LoVo (cell line): Measurements from ENCODE around the gene PARP3.
"Not testable (repeated sequence)": the region's sequence is repeated elsewhere in the genome, so short reads cannot be mapped to it uniquely, and the experiment has no call there.

Source experiments
- DNase-seq: peaks from one replicate; pipeline ENCODE4 v3.0.0-alpha.2; 2016; ENCODE audit warnings: low spot score

PARP3 gene

DNA sequence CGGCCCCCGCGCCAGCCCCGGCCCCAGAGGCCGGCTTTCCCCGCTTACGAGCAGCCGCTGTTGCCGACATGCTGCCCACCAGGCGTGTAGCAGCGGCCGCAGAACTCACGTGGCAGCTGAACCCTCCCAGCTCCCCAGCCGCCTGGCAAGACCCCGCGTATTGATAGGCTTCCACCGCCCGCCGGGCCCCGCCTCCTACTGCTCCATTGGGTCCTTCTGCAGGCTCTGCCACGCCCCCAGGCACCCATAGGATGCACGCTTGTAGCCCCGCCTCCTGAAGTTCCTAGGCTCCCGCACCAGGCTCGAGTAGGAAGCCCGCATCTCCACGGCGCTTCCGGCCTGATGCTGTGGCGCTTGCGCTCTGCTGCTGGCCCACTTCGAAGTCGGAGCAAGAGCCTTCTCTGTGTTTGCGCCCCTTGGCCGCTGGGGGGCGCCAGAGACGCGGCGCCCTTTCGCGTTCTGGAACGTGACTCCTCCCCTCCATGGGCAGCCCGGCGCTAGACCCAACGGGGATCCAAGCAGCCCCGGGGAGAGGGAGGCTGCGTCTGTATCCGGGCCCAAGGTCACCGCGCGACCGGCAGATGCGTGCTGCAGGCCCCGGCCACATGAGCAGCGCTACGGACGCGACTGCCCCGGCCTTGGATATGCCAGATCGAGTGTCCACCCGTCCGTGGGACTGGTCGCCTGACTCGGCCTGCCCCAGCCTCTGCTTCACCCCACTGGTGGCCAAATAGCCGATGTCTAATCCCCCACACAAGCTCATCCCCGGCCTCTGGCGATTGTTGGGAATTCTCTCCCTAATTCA is at the start of gene PARP3, which contains the start of gene RRP9:
Gene PARP3, plus strand, starts transcription at position 566 of the 805 bp plus-strand sequence. CDS start 993 bp downstream, outside the sequence.
Gene RRP9, minus strand, starts transcription at position 107 of the 805 bp plus-strand sequence. Its CDS starts 37 bp downstream, at position 70.
- peak; percentile 100 for DNase-seq

DNA sequence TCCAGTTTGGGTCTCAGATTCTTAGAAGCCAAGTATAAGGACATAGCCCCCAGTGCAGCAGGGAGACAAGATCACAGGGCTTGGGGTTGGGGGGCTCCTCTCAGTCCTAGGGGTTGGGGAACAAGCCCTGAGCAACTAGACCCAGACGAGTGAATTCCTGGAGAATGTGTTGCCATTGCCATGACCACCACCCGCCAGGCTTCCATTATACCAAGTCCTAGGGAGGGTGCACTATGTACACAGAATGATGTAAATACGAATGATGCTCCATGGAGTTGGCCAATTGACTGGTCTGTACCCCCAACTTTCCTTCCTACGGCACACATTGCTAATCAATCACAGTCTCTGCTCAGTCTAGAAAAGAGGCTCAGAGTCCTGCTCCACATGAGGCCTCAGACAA is 47.8 kb upstream of the PARP3 start:
- DNase-seq = no peak

GRCh38 chr3:51894939-51895338 is 47.2 kb upstream of the PARP3 start:
- DNase-seq = no peak

GRCh38 chr3:51896607-51897305 is 45.4 kb upstream of the PARP3 start:
- DNase-seq = no peak

DNA sequence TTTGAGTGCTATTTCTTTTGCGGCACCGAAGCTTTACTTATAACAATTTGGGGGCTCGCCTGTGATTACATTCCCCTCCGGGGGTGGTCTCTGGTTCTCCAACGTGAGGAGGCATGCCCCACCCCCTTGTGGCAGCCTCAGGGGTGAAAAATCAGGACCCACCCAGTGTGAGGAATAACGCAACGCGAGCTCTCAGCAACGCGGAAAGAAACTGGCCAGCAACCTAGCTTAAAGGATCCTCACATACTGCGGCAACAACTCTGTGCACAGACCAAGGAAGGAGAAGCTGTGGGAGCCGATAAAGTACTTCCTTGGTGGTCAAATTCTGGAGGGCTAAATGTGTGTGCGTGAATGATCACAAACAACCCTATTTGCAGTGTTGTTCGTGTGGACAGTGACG is 44.8 kb upstream of the PARP3 start:
- DNase-seq = no peak

DNA sequence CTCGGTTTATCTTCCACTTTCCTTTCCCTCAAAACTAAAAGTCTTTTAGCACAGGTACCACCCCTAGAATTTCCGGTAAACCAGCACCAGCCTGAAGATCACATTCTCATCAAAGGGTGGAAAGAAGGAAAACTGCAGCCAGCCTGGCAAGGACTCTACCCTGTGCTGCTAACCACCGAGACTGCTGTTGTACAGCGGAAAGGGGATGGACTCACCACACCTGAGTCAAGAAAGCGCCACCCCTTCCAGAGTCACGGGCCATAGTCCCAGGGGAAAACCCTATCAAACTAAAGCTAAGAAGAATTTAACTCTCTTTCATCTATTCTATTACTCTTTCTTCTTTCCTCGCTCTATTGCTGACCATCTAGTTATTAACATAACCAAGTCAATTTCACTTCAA is 42.1 kb upstream of the PARP3 start:
- DNase-seq = not testable (repeated sequence)

- peak; percentile 77 for DNase-seq
These were observed 39.8 kb upstream of the PARP3 start for GRCh38 chr3:51902361-51902760.

DNA sequence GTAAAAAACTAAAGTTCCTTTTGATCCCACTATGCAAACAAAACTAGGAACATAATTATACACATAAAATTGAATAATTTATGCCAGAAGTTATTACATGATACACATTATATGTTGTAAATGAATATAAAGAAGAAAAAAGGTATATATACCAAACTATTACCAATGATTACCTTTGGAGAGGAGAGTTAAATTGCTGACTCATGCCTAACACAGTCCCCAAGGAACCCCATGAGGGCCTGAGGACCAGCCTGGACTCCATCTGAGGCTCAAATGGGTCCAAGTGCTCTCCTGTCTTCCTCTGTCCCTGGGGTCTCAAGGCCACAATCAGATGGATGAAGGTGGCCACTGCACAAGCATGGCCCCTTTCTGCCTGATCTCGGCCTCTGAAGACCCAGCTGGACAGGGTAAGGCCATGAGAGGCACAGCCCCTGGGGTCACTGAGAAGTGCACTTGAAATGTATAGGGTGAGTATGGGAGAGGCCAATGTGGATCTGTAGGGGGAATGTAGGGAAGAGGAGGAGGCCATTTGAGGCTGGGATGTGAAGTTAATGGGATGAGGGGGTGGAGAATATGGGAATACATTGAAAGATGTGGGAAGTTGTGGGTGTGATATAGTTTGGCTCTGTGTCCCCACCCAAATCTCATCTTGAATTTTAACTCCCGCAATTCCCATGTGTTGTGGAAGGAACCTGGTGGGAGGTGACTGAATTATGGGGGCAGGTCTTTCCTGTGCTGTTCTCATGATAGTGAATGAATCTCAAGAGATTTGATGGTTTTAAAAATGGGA is 37.9 kb upstream of the PARP3 start:
- no peak for DNase-seq

- no peak for DNase-seq
These were observed 34.1 kb upstream of the PARP3 start for GRCh38 chr3:51908026-51908425.

GRCh38 chr3:51916418-51916817 is 25.7 kb upstream of the PARP3 start:
- no peak for DNase-seq

GRCh38 chr3:51921081-51921578 is 21.0 kb upstream of the PARP3 start:
- DNase-seq = no peak

- DNase-seq = no peak
These were observed 14.8 kb upstream of the PARP3 start for GRCh38 chr3:51927061-51927977.

GRCh38 chr3:51928438-51928837 is 13.7 kb upstream of the PARP3 start:
- DNase-seq = no peak

DNA sequence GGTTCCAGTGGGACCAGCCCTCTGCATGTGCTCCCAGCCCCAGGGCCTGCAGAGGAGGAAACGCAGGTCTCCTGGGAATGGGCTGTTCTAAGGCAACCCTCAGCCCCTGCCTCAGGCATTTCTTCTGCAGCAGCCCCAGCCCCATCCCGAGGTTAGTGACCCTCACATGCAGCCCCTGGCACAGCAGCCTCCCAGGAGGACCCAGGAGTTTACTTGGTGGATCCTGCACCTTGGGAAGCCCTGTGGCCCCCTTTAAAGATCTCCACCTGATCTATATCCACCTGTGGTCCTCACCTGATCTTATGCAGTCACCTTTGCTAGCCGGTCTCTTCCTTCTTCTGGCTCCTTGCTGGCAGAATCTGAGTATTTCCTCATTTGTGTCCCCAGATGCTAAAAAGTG is 13.2 kb upstream of the PARP3 start:
- not testable (repeated sequence) for DNase-seq

DNA sequence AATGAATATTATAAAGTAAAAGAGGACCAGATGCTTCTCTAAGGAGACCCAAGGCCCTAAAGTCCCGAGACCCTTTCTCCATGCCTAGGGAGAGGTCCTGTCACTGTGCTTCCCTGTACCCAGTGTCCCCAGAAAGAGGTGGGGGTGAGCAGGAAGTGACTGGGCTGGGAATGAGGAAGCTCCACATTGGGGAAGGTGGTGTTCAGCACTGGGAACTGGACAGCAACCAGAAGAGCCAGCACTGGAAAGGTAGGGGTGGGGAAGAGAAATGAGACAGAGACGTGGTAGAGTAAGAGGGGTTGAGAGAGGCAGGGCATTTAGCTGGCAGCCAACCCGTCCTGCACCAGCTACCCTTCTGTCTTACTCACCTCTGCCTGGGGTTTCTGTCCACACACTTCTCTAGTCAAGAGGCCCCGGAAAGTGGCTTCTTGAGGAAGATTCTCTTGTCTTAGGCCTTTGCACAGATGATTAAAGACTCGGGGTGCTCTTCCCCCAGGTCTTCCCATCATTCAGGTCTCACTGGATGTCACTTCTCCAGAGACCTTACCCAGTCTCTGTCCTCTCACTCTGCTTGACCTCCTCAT is 12.7 kb upstream of the PARP3 start:
- DNase-seq = no peak

DNA sequence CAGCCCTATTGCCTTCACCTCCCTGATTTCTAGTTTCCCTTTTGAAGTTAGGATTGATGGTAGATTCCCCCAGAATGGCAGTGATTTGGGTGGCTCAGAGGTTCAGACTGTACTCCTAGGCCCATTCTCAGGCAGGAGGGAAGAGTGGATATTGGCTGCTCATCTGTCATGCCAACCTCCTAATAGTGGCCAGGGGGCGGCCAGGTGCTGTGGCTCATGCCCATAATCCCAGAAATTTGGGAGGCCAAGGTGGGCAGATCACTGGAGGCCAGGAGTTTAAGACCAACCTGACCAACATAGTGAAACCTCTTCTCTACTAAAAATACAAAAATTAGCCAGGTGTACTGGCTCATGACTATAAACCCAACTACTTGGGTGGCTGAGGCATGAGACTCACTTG is 11.7 kb upstream of the PARP3 start:
- DNase-seq = no peak

DNA sequence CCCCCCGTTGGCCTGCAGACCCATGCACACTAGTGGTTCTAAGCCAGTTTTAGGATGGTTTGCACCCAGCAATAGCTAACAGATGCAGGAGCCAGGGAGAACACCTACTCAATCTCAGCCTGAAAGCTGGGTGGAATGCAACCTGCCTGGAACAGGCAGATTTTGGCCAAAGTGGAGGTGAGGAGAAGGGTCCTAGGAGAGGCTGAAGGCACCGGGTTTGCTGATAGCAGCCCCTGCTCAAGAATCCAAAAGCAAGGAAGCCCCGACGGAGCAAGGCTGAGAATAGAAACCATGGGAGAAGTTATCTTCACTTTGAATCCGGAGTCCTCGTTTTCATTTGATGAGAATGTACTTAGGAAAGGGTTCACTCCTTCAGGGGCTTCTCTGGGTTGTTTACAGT is 10.4 kb upstream of the PARP3 start:
- DNase-seq = no peak

- DNase-seq = no peak
These were observed 9.4 kb upstream of the PARP3 start for GRCh38 chr3:51932471-51933370.

- no peak for DNase-seq
These were observed 8.6 kb upstream of the PARP3 start for GRCh38 chr3:51933471-51934138.
